HEK293 (cell line): ENCODE data around the gene PRR15L.
"Not testable (repeated sequence)": the region's sequence is repeated elsewhere in the genome, so short reads cannot be mapped to it uniquely, and the experiment has no call there.

Experiments used
- CTCF ChIP-seq: fragments of 450-650 bp; formaldehyde crosslinking; IDR thresholded peaks from 2 replicates; pipeline ENCODE4 v1.5.1; 2016; ENCODE audit warnings: missing biosample characterization, missing genetic modification characterization
- KLF10 ChIP-seq: fragments of 450-650 bp; IDR thresholded peaks from 2 replicates; pipeline ENCODE4 v1.5.1; 2018; ENCODE audit warnings: missing biosample characterization, mild to moderate bottlenecking, missing genetic modification characterization
- REST ChIP-seq: fragments of 450-650 bp; formaldehyde crosslinking; IDR thresholded peaks from 2 replicates; pipeline ENCODE4 v1.5.1; 2016; ENCODE audit warnings: missing biosample characterization, missing genetic modification characterization
- YY1 ChIP-seq: fragments of 450-650 bp; formaldehyde crosslinking; IDR thresholded peaks from 2 replicates; pipeline ENCODE4 v1.5.1; 2018; ENCODE audit warnings: missing biosample characterization, missing genetic modification characterization
- ZBTB44 ChIP-seq: fragments of 450-650 bp; IDR thresholded peaks from 2 replicates; pipeline ENCODE4 v1.5.1; 2018; ENCODE audit warnings: missing biosample characterization, mild to moderate bottlenecking, missing genetic modification characterization
- ZNF16 ChIP-seq: fragments of 450-650 bp; formaldehyde crosslinking; IDR thresholded peaks from 2 replicates; pipeline ENCODE4 v1.5.1; 2016; ENCODE audit warnings: low read depth, missing biosample characterization, missing genetic modification characterization
- ZNF416 ChIP-seq: fragments of 450-650 bp; formaldehyde crosslinking; IDR thresholded peaks from 2 replicates; pipeline ENCODE4 v1.5.1; 2016; ENCODE audit warnings: missing biosample characterization, missing genetic modification characterization
- ZNF449 ChIP-seq: fragments of 450-650 bp; formaldehyde crosslinking; IDR thresholded peaks from 2 replicates; pipeline ENCODE4 v1.5.1; 2017; ENCODE audit warnings: missing biosample characterization, mild to moderate bottlenecking, missing genetic modification characterization, moderate library complexity
- ZNF518A ChIP-seq: fragments of 450-650 bp; formaldehyde crosslinking; conservative IDR thresholded peaks from 2 replicates; pipeline ENCODE4 v1.5.1; 2016; ENCODE audit warnings: low read depth, missing biosample characterization, missing genetic modification characterization
- ZNF548 ChIP-seq: fragments of 450-650 bp; formaldehyde crosslinking; IDR thresholded peaks from 2 replicates; pipeline ENCODE4 v1.5.1; 2016; ENCODE audit warnings: missing biosample characterization, missing genetic modification characterization
- ZNF549 ChIP-seq: fragments of 450-650 bp; IDR thresholded peaks from 2 replicates; pipeline ENCODE4 v1.5.1; 2018; ENCODE audit warnings: missing biosample characterization, missing genetic modification characterization, mild to moderate bottlenecking, inconsistent platforms, moderate library complexity
- ZNF701 ChIP-seq: fragments of 450-650 bp; formaldehyde crosslinking; IDR thresholded peaks from 2 replicates; pipeline ENCODE4 v1.5.1; 2016; ENCODE audit warnings: missing biosample characterization, missing genetic modification characterization
- ZNF76 ChIP-seq: fragments of 450-650 bp; formaldehyde crosslinking; IDR thresholded peaks from 2 replicates; pipeline ENCODE4; 2016; ENCODE audit warnings: low read depth, missing biosample characterization, missing genetic modification characterization, borderline replicate concordance

GRCh38 chr17:48001657-48002056 is 44.0 kb upstream of the PRR15L start:
- not testable (repeated sequence) for TF ChIP-seq CTCF (tag by site-specific recombination); YY1 (tag by site-specific recombination); REST; ZNF416; ZNF518A; ZNF548 (tag by site-specific recombination); ZNF701 (tag by site-specific recombination); KLF10 (tag by site-specific recombination); ZNF16; ZNF449 (tag by site-specific recombination); ZNF76 (tag by site-specific recombination); ZBTB44; ZNF549 (tag by site-specific recombination)
